ENCODE data around the gene CACNA1C.

CACNA1C gene

GRCh38 chr12:2539938-2540337, 487.2 kb downstream of the CACNA1C start:
- H2AFZ ChIP-seq (ENCODE audit: low read depth, low read length), result no peak overlapping the region
- ATAC-seq (ENCODE audit: insufficient read depth, low read depth) (no peak), DNase-seq (no peak)
- TF ChIP-seq CTCF (IDR thresholded peaks at IDR 0.05; ENCODE audit: borderline replicate concordance, extremely low read depth, low read length, poor library complexity, severe bottlenecking) (no peak), EZH2 (IDR thresholded peaks at IDR 0.05; ENCODE audit: borderline replicate concordance, low read depth, low read length, severe bottlenecking) (no peak)
- no peak overlapping the region for H3K9ac ChIP-seq (ENCODE audit: low read depth, low read length)
- no peaks in the 10 kb centered on the region for H3K4me1 ChIP-seq (ENCODE audit: insufficient read depth, low read length)
- no peaks in the 10 kb centered on the region for H3K36me3 ChIP-seq (ENCODE audit: insufficient read depth, low read length)
- no peak overlapping the region for H3K4me3 ChIP-seq (ENCODE audit: low read depth in 1 of 2, low read length in 2 of 2)
- no peak overlapping the region for H3K27ac ChIP-seq (ENCODE audit: low read length)
- H3K9me3 ChIP-seq (ENCODE audit: insufficient read depth, low read length, severe bottlenecking), result no peaks in the 10 kb centered on the region
- H3K4me2 ChIP-seq (ENCODE audit: insufficient read depth, low read length), result no peak overlapping the region
- H3K27me3 ChIP-seq (ENCODE audit: insufficient read depth, low read length, poor library complexity), result peaks cover 9% of the 10 kb centered on the region
- H3K79me2 ChIP-seq (ENCODE audit: insufficient read depth, low read length), result no peaks in the 10 kb centered on the region
- peaks cover 3% of the 10 kb centered on the region; the same call in 1 of the 2 replicates for H4K20me1 ChIP-seq (ENCODE audit: insufficient read depth, low read length)

- H3K36me3 ChIP-seq (ENCODE audit: insufficient read depth, low read length), result no peaks in the 10 kb centered on the region
- no peak for TF ChIP-seq EZH2 (IDR thresholded peaks at IDR 0.05; ENCODE audit: borderline replicate concordance, low read depth, low read length, severe bottlenecking)
- no peak for TF ChIP-seq CTCF (IDR thresholded peaks at IDR 0.05; ENCODE audit: borderline replicate concordance, extremely low read depth, low read length, poor library complexity, severe bottlenecking)
- ATAC-seq (ENCODE audit: insufficient read depth, low read depth), result no peak
Measured at GRCh38 chr12:2540535-2540941, 487.8 kb downstream of the CACNA1C start.

GRCh38 chr12:2541631-2542204, 488.9 kb downstream of the CACNA1C start:
- no peak for ATAC-seq (ENCODE audit: insufficient read depth, low read depth)
- H4K20me1 ChIP-seq (ENCODE audit: insufficient read depth, low read length), result peaks cover 3% of the 10 kb centered on the region; the same call in 1 of the 2 replicates
- H3K36me3 ChIP-seq (ENCODE audit: insufficient read depth, low read length), result no peaks in the 10 kb centered on the region
- no peak for DNase-seq
- no peak overlapping the region for H3K4me3 ChIP-seq (ENCODE audit: low read depth in 1 of 2, low read length in 2 of 2)
- TF ChIP-seq CTCF (IDR thresholded peaks at IDR 0.05; ENCODE audit: borderline replicate concordance, extremely low read depth, low read length, poor library complexity, severe bottlenecking), result no peak
- no peak for TF ChIP-seq EZH2 (IDR thresholded peaks at IDR 0.05; ENCODE audit: borderline replicate concordance, low read depth, low read length, severe bottlenecking)
- H3K4me1 ChIP-seq (ENCODE audit: insufficient read depth, low read length), result no peaks in the 10 kb centered on the region
- H3K27me3 ChIP-seq (ENCODE audit: insufficient read depth, low read length, poor library complexity), result peaks cover 9% of the 10 kb centered on the region
- H3K9ac ChIP-seq (ENCODE audit: low read depth, low read length), result no peak overlapping the region
- H3K4me2 ChIP-seq (ENCODE audit: insufficient read depth, low read length), result no peak overlapping the region
- no peaks in the 10 kb centered on the region for H3K79me2 ChIP-seq (ENCODE audit: insufficient read depth, low read length)
- H2AFZ ChIP-seq (ENCODE audit: low read depth, low read length), result no peak overlapping the region
- no peak overlapping the region for H3K27ac ChIP-seq (ENCODE audit: low read length)
- H3K9me3 ChIP-seq (ENCODE audit: insufficient read depth, low read length, severe bottlenecking), result no peaks in the 10 kb centered on the region

More at GRCh38 chr12:2540535-2540941, 487.8 kb downstream of the CACNA1C start:
- no peaks in the 10 kb centered on the region for H3K4me1 ChIP-seq (ENCODE audit: insufficient read depth, low read length)
- peaks cover 9% of the 10 kb centered on the region for H3K27me3 ChIP-seq (ENCODE audit: insufficient read depth, low read length, poor library complexity)
- no peak overlapping the region for H3K9ac ChIP-seq (ENCODE audit: low read depth, low read length)
- no peak for DNase-seq
- H2AFZ ChIP-seq (ENCODE audit: low read depth, low read length), result no peak overlapping the region
- no peak overlapping the region for H3K4me2 ChIP-seq (ENCODE audit: insufficient read depth, low read length)
- no peak overlapping the region for H3K27ac ChIP-seq (ENCODE audit: low read length)
- no peak overlapping the region for H3K4me3 ChIP-seq (ENCODE audit: low read depth in 1 of 2, low read length in 2 of 2)
- H4K20me1 ChIP-seq (ENCODE audit: insufficient read depth, low read length), result peaks cover 3% of the 10 kb centered on the region; the same call in 1 of the 2 replicates
- no peaks in the 10 kb centered on the region for H3K9me3 ChIP-seq (ENCODE audit: insufficient read depth, low read length, severe bottlenecking)
- H3K79me2 ChIP-seq (ENCODE audit: insufficient read depth, low read length), result no peaks in the 10 kb centered on the region

Measured in DND-41 (cell line).